ENCODE results near the gene RAD51B. TPM values are rescaled to one million over a fixed set of nuclear protein-coding genes. Genes with fewer than 3 reads are reported as not detected.

RAD51B gene
- total RNA-seq, 1 experiment from 2014 or later = 20.0 TPM

DNA sequence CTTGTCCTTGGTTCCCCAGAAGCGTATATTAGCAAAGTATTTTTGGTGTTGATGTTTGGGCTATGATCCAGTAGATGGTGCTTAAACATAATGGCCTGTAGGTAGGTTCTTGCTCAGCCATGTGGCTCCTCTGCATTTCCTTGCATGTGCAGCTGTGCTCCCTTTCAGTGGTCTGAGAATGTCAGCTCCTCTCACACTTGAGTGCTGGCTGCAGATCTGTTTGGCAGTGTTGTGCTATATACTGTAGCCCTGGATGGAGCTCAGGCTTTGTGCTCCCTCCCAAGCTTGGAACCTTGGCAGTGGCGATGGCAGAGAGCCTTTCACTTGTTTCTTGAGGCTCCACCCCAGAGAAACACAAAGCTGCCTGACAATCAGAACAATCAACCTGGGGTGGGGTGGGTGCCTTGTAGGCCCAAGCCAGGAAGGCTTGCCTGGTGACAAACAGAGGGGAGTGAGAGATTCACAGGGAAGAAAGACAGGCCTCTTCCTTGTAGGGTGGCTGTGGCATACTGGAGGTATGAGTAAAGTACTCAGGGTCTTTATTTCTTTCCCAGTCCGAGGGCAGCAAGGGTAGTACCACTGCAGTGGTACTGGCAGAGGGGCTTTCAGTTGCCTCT lies 255.3 kb downstream of the RAD51B start:
- Histone ChIP-seq H3K36me3 (ENCODE audit: control insufficient read depth in 1 of 2, insufficient read depth in 2 of 2, low read length in 2 of 2) (no peaks in the 10 kb centered on the region), H3K4me1 (ENCODE audit: control insufficient read depth in 1 of 2, insufficient read depth in 2 of 2, low read length in 2 of 2) (peaks cover 0 to 34% of the 10 kb centered on the region in 2 experiments; a peak in 2 of 4 replicates), H4K20me1 (ENCODE audit: insufficient read depth) (no peaks in the 10 kb centered on the region), H3K27ac (ENCODE audit: low read depth, low read length) (peak overlapping the region; percentile 63), H2AFZ (ENCODE audit: low read depth, low read length, poor library complexity, severe bottlenecking) (no peak overlapping the region), H3K9me3 (ENCODE audit: control insufficient read depth in 1 of 2, insufficient read depth in 1 of 2, low read depth in 1 of 2, low read length in 2 of 2) (peaks cover 0 to 3% of the 10 kb centered on the region in 2 experiments; a peak in 2 of 4 replicates), H3K79me2 (ENCODE audit: insufficient read depth, low read length) (no peaks in the 10 kb centered on the region), H3K4me2 (ENCODE audit: low read length) (no peak overlapping the region), H3K9ac (ENCODE audit: low read length) (no peak overlapping the region), H3K27me3 (ENCODE audit: insufficient read depth, low read length) (no peaks in the 10 kb centered on the region), H3K4me3 (replicated peaks in 1 of 2; ENCODE audit: low read depth in 1 of 2, low read length in 2 of 2) (no peak overlapping the region), H3K9me2 (ENCODE audit: insufficient read depth) (no peaks in the 10 kb centered on the region)
- ChIA-PET POLR2A (interaction anchor here (1.4 kb wide), 1 partner anchor 14 kb away, joined by 3 read pairs; no protein-coding TSS in a partner anchor), RAD21 (ENCODE audit: low non-redundant PET in 1 of 2, low total read pairs in 2 of 2, uncharacterized antibody in 2 of 2, unreplicated experiment in 2 of 2) (no interaction called here), CTCF (no interaction called here)
- intact Hi-C loops (cut with micrococcal nuclease) = no loop called here
- DNase-seq (ENCODE audit: low read depth, low spot score) (no peak), ATAC-seq (no peak)
- TF ChIP-seq, protein P1, sequence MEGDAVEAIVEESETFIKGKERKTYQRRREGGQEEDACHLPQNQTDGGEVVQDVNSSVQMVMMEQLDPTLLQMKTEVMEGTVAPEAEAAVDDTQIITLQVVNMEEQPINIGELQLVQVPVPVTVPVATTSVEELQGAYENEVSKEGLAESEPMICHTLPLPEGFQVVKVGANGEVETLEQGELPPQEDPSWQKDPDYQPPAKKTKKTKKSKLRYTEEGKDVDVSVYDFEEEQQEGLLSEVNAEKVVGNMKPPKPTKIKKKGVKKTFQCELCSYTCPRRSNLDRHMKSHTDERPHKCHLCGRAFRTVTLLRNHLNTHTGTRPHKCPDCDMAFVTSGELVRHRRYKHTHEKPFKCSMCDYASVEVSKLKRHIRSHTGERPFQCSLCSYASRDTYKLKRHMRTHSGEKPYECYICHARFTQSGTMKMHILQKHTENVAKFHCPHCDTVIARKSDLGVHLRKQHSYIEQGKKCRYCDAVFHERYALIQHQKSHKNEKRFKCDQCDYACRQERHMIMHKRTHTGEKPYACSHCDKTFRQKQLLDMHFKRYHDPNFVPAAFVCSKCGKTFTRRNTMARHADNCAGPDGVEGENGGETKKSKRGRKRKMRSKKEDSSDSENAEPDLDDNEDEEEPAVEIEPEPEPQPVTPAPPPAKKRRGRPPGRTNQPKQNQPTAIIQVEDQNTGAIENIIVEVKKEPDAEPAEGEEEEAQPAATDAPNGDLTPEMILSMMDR (IDR thresholded peaks at IDR 0.05 in 2 of 3, conservative IDR thresholded peaks at IDR 0.05 in 1 of 3; ENCODE audit: borderline replicate concordance in 1 of 3, insufficient read depth in 1 of 3, low read depth in 2 of 3, low read length in 2 of 3) = no peak
- TF ChIP-seq JUND (IDR thresholded peaks at IDR 0.05) (no peak), ZNF274 (IDR thresholded peaks at IDR 0.05; ENCODE audit: low read depth, low read length) (no peak), TCF7L2 (IDR thresholded peaks at IDR 0.05; ENCODE audit: borderline replicate concordance, extremely low read depth, insufficient read depth, insufficient read length) (no peak), SIN3A (IDR thresholded peaks at IDR 0.05; ENCODE audit: low read depth) (no peak), SP1 (IDR thresholded peaks at IDR 0.05; ENCODE audit: low read depth) (no peak), ZFX (IDR thresholded peaks at IDR 0.05) (no peak)
- TF ChIP-seq, protein P2, sequence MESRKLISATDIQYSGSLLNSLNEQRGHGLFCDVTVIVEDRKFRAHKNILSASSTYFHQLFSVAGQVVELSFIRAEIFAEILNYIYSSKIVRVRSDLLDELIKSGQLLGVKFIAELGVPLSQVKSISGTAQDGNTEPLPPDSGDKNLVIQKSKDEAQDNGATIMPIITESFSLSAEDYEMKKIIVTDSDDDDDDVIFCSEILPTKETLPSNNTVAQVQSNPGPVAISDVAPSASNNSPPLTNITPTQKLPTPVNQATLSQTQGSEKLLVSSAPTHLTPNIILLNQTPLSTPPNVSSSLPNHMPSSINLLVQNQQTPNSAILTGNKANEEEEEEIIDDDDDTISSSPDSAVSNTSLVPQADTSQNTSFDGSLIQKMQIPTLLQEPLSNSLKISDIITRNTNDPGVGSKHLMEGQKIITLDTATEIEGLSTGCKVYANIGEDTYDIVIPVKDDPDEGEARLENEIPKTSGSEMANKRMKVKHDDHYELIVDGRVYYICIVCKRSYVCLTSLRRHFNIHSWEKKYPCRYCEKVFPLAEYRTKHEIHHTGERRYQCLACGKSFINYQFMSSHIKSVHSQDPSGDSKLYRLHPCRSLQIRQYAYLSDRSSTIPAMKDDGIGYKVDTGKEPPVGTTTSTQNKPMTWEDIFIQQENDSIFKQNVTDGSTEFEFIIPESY (IDR thresholded peaks at IDR 0.05; ENCODE audit: extremely low read depth, insufficient replicate concordance, low read length) = no peak
- TF ChIP-seq, protein P3, sequence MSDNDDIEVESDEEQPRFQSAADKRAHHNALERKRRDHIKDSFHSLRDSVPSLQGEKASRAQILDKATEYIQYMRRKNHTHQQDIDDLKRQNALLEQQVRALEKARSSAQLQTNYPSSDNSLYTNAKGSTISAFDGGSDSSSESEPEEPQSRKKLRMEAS (IDR thresholded peaks at IDR 0.05) = no peak
- no TSS peak for BruUV-seq (replicated peaks)

Measured in HCT116 (cell line).